SKM-1 treated with dmso at 0.1 percent for 144 hours (cell line): Measurements from ENCODE around the gene PYROXD2.

Experiments
- DNase-seq: peaks from one replicate; lab custom pipeline; 2025; ENCODE audit not compliant: unreplicated experiment; lab: John Stamatoyannopoulos, UW

Gene PYROXD2

GRCh38 chr10:98416606-98417388 lies 1.8 kb upstream of the PYROXD2 start:
- no peak for DNase-seq

- no peak for DNase-seq
Measured at GRCh38 chr10:98415731-98416119, 743 bp upstream of the PYROXD2 start.

GRCh38 chr10:98414578-98414931 lies 427 bp downstream of the PYROXD2 start:
- no peak for DNase-seq

GRCh38 chr10:98411768-98412167 lies 3.2 kb downstream of the PYROXD2 start:
- no peak for DNase-seq

- no peak for DNase-seq
Measured at GRCh38 chr10:98411166-98411565, 3.8 kb downstream of the PYROXD2 start.

- DNase-seq = no peak
Measured at GRCh38 chr10:98410759-98411158, 4.2 kb downstream of the PYROXD2 start.

GRCh38 chr10:98410135-98410743 lies 4.7 kb downstream of the PYROXD2 start:
- no peak for DNase-seq

- no peak for DNase-seq
Measured at GRCh38 chr10:98408799-98409198, 6.2 kb downstream of the PYROXD2 start.

- DNase-seq = no peak
Measured at GRCh38 chr10:98407744-98408241, 7.2 kb downstream of the PYROXD2 start.

GRCh38 chr10:98407017-98407743 lies 7.8 kb downstream of the PYROXD2 start:
- DNase-seq = no peak

GRCh38 chr10:98405422-98405821 lies 9.6 kb downstream of the PYROXD2 start:
- no peak for DNase-seq

- no peak for DNase-seq
Measured at GRCh38 chr10:98404571-98405359, 10.2 kb downstream of the PYROXD2 start.

GRCh38 chr10:98403812-98404504 lies 11.0 kb downstream of the PYROXD2 start:
- no peak for DNase-seq

GRCh38 chr10:98402931-98403718 lies 11.9 kb downstream of the PYROXD2 start:
- no peak for DNase-seq

- DNase-seq = no peak
Measured at GRCh38 chr10:98402478-98402877, 12.5 kb downstream of the PYROXD2 start.

GRCh38 chr10:98400482-98400881 lies 14.5 kb downstream of the PYROXD2 start:
- no peak for DNase-seq

- no peak for DNase-seq
Measured at GRCh38 chr10:98399784-98400183, 15.2 kb downstream of the PYROXD2 start.

- DNase-seq = no peak
Measured at GRCh38 chr10:98397089-98397600, 17.8 kb downstream of the PYROXD2 start.
